NCI-H1694 treated with DMSO at 0.1 percent for 48 hours (cell line): Measurements from ENCODE around the gene GPATCH4.

Experiments used
- DNase-seq: peaks from one replicate; lab custom pipeline; 2025; lab: John Stamatoyannopoulos, UW

GPATCH4 gene

GRCh38 chr1:156547434-156547833, 53.8 kb downstream of the GPATCH4 start:
- no peak for DNase-seq

GRCh38 chr1:156546267-156546666, 55.0 kb downstream of the GPATCH4 start:
- no peak for DNase-seq

- no peak for DNase-seq
These were observed 56.6 kb downstream of the GPATCH4 start for GRCh38 chr1:156544592-156545102.
